GM23338 (cell line): ENCODE data around the gene HS1BP3. TPM values are rescaled to one million over a fixed set of nuclear protein-coding genes. Genes with fewer than 3 reads are reported as not detected.

Experiments
- ATAC-seq: fragments of 200-7000 bp; cut with Tn5 transposase; 3 replicates; pipeline ENCODE4 v1.9.1; 2020
- DNase-seq: peaks from one replicate; pipeline ENCODE4 v3.0.0-alpha.2; 2015; ENCODE audit warnings: low spot score
- H2AFZ ChIP-seq: fragments of 200-600 bp; sonication (generic); 2 replicates; pipeline ENCODE4 v1.8.0; 2016; ENCODE audit warnings: antibody characterized with exemption, mild to moderate bottlenecking, moderate library complexity
- H3F3A ChIP-seq: fragments of 200-600 bp; sonication (generic); replicated peaks from 2 replicates; pipeline ENCODE4 v1.8.0; 2017; ENCODE audit warnings: antibody characterized with exemption, mixed run types, low read depth
- H3K27ac ChIP-seq: fragments of 200-600 bp; sonication (generic); 2 replicates; pipeline ENCODE4 v1.6.1; 2016; ENCODE audit warnings: low read depth
- H3K27me3 ChIP-seq: fragments of 200-600 bp; sonication (generic); 2 replicates; pipeline ENCODE4 v1.8.0; 2016; ENCODE audit warnings: mild to moderate bottlenecking, mixed run types, moderate library complexity; ENCODE audit not compliant: insufficient read depth
- H3K36me3 ChIP-seq: fragments of 200-600 bp; sonication (generic); 2 replicates; pipeline ENCODE4 v1.8.0; 2016; ENCODE audit warnings: mild to moderate bottlenecking; ENCODE audit not compliant: insufficient read depth
- H3K4me1 ChIP-seq: fragments of 200-600 bp; sonication (generic); 2 replicates; pipeline ENCODE4 v1.8.0; 2016; ENCODE audit warnings: mild to moderate bottlenecking, moderate library complexity; ENCODE audit not compliant: insufficient read depth
- H3K4me2 ChIP-seq: fragments of 200-600 bp; sonication (generic); 2 replicates; pipeline ENCODE4 v1.7.1; 2017; ENCODE audit warnings: mixed run types
- H3K4me3 ChIP-seq: fragments of 200-600 bp; sonication (generic); 2 replicates; pipeline ENCODE4 v1.6.1; 2016; ENCODE audit warnings: mixed run types
- H3K79me2 ChIP-seq: fragments of 200-600 bp; sonication (generic); replicated peaks from 2 replicates; pipeline ENCODE4 v1.8.0; 2017; ENCODE audit warnings: mild to moderate bottlenecking; ENCODE audit not compliant: insufficient read depth
- H3K9me2 ChIP-seq: fragments of 200-600 bp; sonication (generic); 2 replicates; pipeline ENCODE4 v1.8.0; 2017; ENCODE audit not compliant: insufficient read depth
- H4K20me1 ChIP-seq: fragments of 200-600 bp; sonication (generic); replicated peaks from 2 replicates; pipeline ENCODE4 v1.8.0; 2017; ENCODE audit warnings: mild to moderate bottlenecking; ENCODE audit not compliant: insufficient read depth
- H3K27ac Mint-ChIP-seq: 2 replicates; pipeline ENCODE4 v1.8.0; 2020; ENCODE audit warnings: inconsistent platforms, mild to moderate bottlenecking, moderate library complexity, mixed read lengths
- H3K27me3 Mint-ChIP-seq: 3 replicates; pipeline ENCODE4 v1.8.0; 2022; ENCODE audit warnings: low read depth, mild to moderate bottlenecking, moderate library complexity, mixed read lengths, inconsistent platforms; ENCODE audit not compliant: insufficient read depth, poor library complexity
- H3K36me3 Mint-ChIP-seq: 3 replicates; pipeline ENCODE4 v1.8.0; 2021; ENCODE audit warnings: low read depth, mild to moderate bottlenecking, inconsistent platforms, moderate library complexity, mixed read lengths
- H3K4me1 Mint-ChIP-seq: 3 replicates; pipeline ENCODE4 v1.8.0; 2020; ENCODE audit warnings: mild to moderate bottlenecking, inconsistent platforms, mixed read lengths
- H3K4me3 Mint-ChIP-seq: 3 replicates; pipeline ENCODE4 v1.8.0; 2021; ENCODE audit warnings: moderate library complexity, mild to moderate bottlenecking, inconsistent platforms, mixed read lengths
- H3K9me3 Mint-ChIP-seq: 3 replicates; pipeline ENCODE4 v1.8.0; 2020; ENCODE audit warnings: moderate library complexity, mild to moderate bottlenecking, inconsistent platforms, mixed read lengths
- ZNF114 ChIP-seq: fragments of 250-450 bp; sonication (Bioruptor Pico); IDR thresholded peaks from 2 replicates; pipeline ENCODE4 v1.5.0; 2020; ENCODE audit warnings: mild to moderate bottlenecking, moderate library complexity
- ZNF462 ChIP-seq: fragments of 250-450 bp; sonication (Bioruptor Pico); IDR thresholded peaks from 2 replicates; pipeline ENCODE4 v1.5.0; 2020; ENCODE audit warnings: mild to moderate bottlenecking, moderate library complexity
- polyA plus RNA-seq: library from polyadenylated mRNA; unstranded; fragments of >200 nt; fragmentation: Nextera tagmentation; extraction: Ambion mirVana; gene quantifications from 2 replicates; pipeline ENCODE4 v1.2.1, GENCODE V29; 2016
- total RNA-seq: library from RNA; depleted of rRNA; stranded (reverse); fragments of >200 nt; shearing (Covaris generic); gene quantifications from 2 replicates; pipeline ENCODE4 v1.2.3, GENCODE V29; 2014
- TF ChIP-seq, protein P1 (sequence below), 2 experiments: fragments of 200-600 bp in 1 of 2; sonication (generic) in 1 of 2; conservative IDR thresholded peaks; 2 replicates each; pipeline versions ENCODE4 v1.5.1 to v1.6.1; 2016 to 2017; ENCODE audit warnings: antibody characterized with exemption in 2 of 2, low read depth in 2 of 2, mild to moderate bottlenecking in 2 of 2, moderate library complexity in 1 of 2

Gene HS1BP3
- total and polyA plus RNA-seq, 2 experiments from 2014 or later = 7.2 to 15.0 TPM

GRCh38 chr2:20635675-20636584 is 15.0 kb downstream of the HS1BP3 start:
- Mint-ChIP-seq H3K27me3 (peaks cover 2% of the 10 kb centered on the region), H3K9me3 (no peaks in the 10 kb centered on the region), H3K36me3 (no peaks in the 10 kb centered on the region), H3K27ac (peak overlapping the region; percentile 81), H3K4me1 (peaks cover 31% of the 10 kb centered on the region), H3K4me3 (peak overlapping the region; percentile 2; the same call in 1 of the 3 replicates)
- H3K79me2 ChIP-seq = no peaks in the 10 kb centered on the region
- H3F3A ChIP-seq = no peaks in the 10 kb centered on the region
- H2AFZ ChIP-seq = peak overlapping the region; percentile 97
- no peaks in the 10 kb centered on the region for H3K27me3 ChIP-seq
- peak; percentile 90 for DNase-seq
- no peaks in the 10 kb centered on the region for H4K20me1 ChIP-seq
- TF ChIP-seq ZNF114 (CRISPR knock-in tag) = no peak
- 0 out of 2 replicates have a peak, but pooled peaks have one; percentile 16 for TF ChIP-seq ZNF462 (CRISPR knock-in tag)
- TF ChIP-seq, protein P1, sequence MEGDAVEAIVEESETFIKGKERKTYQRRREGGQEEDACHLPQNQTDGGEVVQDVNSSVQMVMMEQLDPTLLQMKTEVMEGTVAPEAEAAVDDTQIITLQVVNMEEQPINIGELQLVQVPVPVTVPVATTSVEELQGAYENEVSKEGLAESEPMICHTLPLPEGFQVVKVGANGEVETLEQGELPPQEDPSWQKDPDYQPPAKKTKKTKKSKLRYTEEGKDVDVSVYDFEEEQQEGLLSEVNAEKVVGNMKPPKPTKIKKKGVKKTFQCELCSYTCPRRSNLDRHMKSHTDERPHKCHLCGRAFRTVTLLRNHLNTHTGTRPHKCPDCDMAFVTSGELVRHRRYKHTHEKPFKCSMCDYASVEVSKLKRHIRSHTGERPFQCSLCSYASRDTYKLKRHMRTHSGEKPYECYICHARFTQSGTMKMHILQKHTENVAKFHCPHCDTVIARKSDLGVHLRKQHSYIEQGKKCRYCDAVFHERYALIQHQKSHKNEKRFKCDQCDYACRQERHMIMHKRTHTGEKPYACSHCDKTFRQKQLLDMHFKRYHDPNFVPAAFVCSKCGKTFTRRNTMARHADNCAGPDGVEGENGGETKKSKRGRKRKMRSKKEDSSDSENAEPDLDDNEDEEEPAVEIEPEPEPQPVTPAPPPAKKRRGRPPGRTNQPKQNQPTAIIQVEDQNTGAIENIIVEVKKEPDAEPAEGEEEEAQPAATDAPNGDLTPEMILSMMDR (conservative IDR thresholded peaks at IDR 0.05; ENCODE audit: low read depth in 2 of 2) = peak; percentile 88 to 99
- no peaks in the 10 kb centered on the region for H3K36me3 ChIP-seq
- no peaks in the 10 kb centered on the region; the same call in 1 of the 2 replicates for H3K9me2 ChIP-seq
- no peak overlapping the region for H3K27ac ChIP-seq
- H3K4me1 ChIP-seq = peaks cover 6% of the 10 kb centered on the region
- H3K4me2 ChIP-seq = peak overlapping the region; percentile 61
- peak; percentile 97 for ATAC-seq
- no peak overlapping the region for H3K4me3 ChIP-seq
